SU-DHL-6 (cell line): ENCODE results near the gene NT5C2.
"Not testable (repeated sequence)": the region's sequence is repeated elsewhere in the genome, so short reads cannot be mapped to it uniquely, and the experiment has no call there.

Source experiments
- H2AFZ ChIP-seq: fragments of 200-600 bp; sonication (generic); 2 replicates; pipeline ENCODE4 v1.6.1; 2014; ENCODE audit warnings: low read depth, mild to moderate bottlenecking, moderate library complexity, mixed read lengths, antibody characterized with exemption, low read length; ENCODE audit not compliant: severe bottlenecking
- H3F3A ChIP-seq: fragments of 200-600 bp; shearing (Covaris generic); 2 replicates; pipeline ENCODE4 v1.6.0; 2016; ENCODE audit warnings: antibody characterized with exemption, mild to moderate bottlenecking; ENCODE audit not compliant: insufficient read depth
- H3K27ac ChIP-seq: fragments of 200-600 bp; sonication (generic); 2 replicates; pipeline ENCODE4 v1.5.1; 2016; ENCODE audit warnings: low read depth, mild to moderate bottlenecking, low read length, moderate library complexity, mixed read lengths
- H3K27me3 ChIP-seq: fragments of 200-600 bp; sonication (generic), shearing (Covaris generic); 2 replicates; pipeline ENCODE4 v1.6.0; 2014; ENCODE audit warnings: mild to moderate bottlenecking, low read length
- H3K36me3 ChIP-seq: fragments of 200-600 bp; sonication (generic); 2 replicates; pipeline ENCODE4 v1.6.1; 2014; ENCODE audit warnings: mild to moderate bottlenecking, low read length, mixed read lengths
- H3K4me2 ChIP-seq: fragments of 300-600, 200-600 bp; shearing (Covaris generic), sonication (generic); 2 replicates; pipeline ENCODE4 v1.6.0; 2014; ENCODE audit warnings: low read length, low read depth, mild to moderate bottlenecking; ENCODE audit not compliant: poor library complexity, severe bottlenecking
- H3K4me3 ChIP-seq: fragments of 200-600 bp; sonication (generic); 2 replicates; pipeline ENCODE4 v1.5.1; 2014; ENCODE audit warnings: antibody characterized with exemption, low read length, mild to moderate bottlenecking, mixed read lengths; ENCODE audit not compliant: insufficient read depth, poor library complexity, severe bottlenecking
- H3K79me2 ChIP-seq: fragments of 200-600 bp; sonication (generic); 2 replicates; pipeline ENCODE4 v1.6.1; 2014; ENCODE audit warnings: mild to moderate bottlenecking, low read length, moderate library complexity; ENCODE audit not compliant: insufficient read depth
- H3K9ac ChIP-seq: fragments of 200-600 bp; sonication (generic); 2 replicates; pipeline ENCODE4 v1.7.0; 2014; ENCODE audit warnings: mild to moderate bottlenecking, low read length
- H3K9me2 ChIP-seq: fragments of 200-600 bp; sonication (generic); replicated peaks from 2 replicates; pipeline ENCODE4 v1.6.1; 2014; ENCODE audit warnings: low read length; ENCODE audit not compliant: insufficient read depth
- H3K9me3 ChIP-seq: fragments of 200-600 bp; sonication (generic); 2 replicates; pipeline ENCODE4 v1.6.1; 2014; ENCODE audit warnings: low read length, mixed read lengths; ENCODE audit not compliant: insufficient read depth
- H4K20me1 ChIP-seq: fragments of 200-600 bp; sonication (generic); 2 replicates; pipeline ENCODE4 v1.6.1; 2014; ENCODE audit warnings: low read depth, mild to moderate bottlenecking, antibody characterized with exemption, low read length, moderate library complexity, mixed read lengths
- EZH2phosphoT487 ChIP-seq: fragments of 200-600 bp; sonication (generic), shearing (Covaris generic); conservative IDR thresholded peaks from 2 replicates; pipeline ENCODE4 v1.6.1; 2018; ENCODE audit warnings: mild to moderate bottlenecking, antibody characterized with exemption, low read length, moderate library complexity, mixed read lengths
- TF ChIP-seq, protein P1 (sequence below): fragments of 200-600 bp; sonication (generic); IDR thresholded peaks from one replicate; pipeline ENCODE4 v1.5.1; 2017; ENCODE audit warnings: antibody characterized with exemption, mild to moderate bottlenecking, low read length, moderate library complexity; ENCODE audit not compliant: insufficient read depth, poor library complexity, severe bottlenecking

The NT5C2 gene

DNA sequence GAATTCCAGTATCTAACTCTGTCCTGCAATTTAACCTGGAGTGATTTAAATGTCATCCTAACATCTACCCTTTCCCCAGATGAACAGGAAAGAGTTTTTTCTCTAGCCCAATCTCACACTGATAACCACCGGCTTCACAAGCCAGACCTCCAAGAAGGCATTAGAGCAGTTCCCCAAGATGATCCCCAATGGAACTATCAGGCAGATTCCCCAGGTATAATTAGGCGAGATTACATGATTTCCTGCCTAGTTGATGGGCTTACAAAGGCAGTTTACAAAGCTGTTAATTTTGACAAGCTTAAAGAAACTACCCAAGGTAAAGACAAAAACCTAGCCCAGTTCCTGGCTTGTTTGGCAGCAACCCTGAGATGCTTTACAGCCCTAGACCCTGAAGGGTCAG is 14.1 kb upstream of the NT5C2 start:
- TF ChIP-seq, protein P1, sequence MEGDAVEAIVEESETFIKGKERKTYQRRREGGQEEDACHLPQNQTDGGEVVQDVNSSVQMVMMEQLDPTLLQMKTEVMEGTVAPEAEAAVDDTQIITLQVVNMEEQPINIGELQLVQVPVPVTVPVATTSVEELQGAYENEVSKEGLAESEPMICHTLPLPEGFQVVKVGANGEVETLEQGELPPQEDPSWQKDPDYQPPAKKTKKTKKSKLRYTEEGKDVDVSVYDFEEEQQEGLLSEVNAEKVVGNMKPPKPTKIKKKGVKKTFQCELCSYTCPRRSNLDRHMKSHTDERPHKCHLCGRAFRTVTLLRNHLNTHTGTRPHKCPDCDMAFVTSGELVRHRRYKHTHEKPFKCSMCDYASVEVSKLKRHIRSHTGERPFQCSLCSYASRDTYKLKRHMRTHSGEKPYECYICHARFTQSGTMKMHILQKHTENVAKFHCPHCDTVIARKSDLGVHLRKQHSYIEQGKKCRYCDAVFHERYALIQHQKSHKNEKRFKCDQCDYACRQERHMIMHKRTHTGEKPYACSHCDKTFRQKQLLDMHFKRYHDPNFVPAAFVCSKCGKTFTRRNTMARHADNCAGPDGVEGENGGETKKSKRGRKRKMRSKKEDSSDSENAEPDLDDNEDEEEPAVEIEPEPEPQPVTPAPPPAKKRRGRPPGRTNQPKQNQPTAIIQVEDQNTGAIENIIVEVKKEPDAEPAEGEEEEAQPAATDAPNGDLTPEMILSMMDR = no peak
- TF ChIP-seq EZH2phosphoT487 = no peak
- Histone ChIP-seq H3K9me3 (no peaks in the 10 kb centered on the region; the same call in 1 of the 2 replicates), H3K4me3 (no peak overlapping the region), H3K27ac (no peak overlapping the region), H3K4me2 (no peak overlapping the region), H3K9ac (no peak overlapping the region), H3K9me2 (no peaks in the 10 kb centered on the region), H3F3A (no peaks in the 10 kb centered on the region), H3K79me2 (no peaks in the 10 kb centered on the region), H3K27me3 (no peaks in the 10 kb centered on the region), H4K20me1 (no peaks in the 10 kb centered on the region), H3K36me3 (no peaks in the 10 kb centered on the region), H2AFZ (no peak overlapping the region)

DNA sequence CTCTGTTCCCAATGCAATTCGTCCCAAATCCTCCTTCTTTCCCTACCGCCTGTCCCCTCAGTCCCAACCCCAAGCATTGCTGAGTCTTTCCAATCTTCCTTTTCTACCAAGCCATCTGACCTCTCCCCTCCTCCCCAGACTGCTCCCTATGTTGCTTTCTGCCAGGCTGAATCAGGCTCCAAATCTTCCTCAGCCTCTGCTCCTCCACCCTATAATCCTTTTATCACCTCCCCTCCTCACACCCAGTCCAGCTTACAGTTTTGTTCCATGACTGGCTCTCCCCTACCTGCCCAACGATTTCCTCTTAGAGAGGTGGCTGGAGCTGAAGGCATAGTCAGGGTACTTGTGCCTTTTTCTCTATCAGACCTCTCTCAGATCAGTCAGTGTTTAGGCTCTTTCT is 13.6 kb upstream of the NT5C2 start:
- not testable (repeated sequence) for H3K27me3 ChIP-seq, H3K4me2 ChIP-seq, H3K36me3 ChIP-seq, H3K4me3 ChIP-seq, H3K27ac ChIP-seq, H3K9me3 ChIP-seq, H3K79me2 ChIP-seq, H2AFZ ChIP-seq, H3K9me2 ChIP-seq, H3K9ac ChIP-seq, H4K20me1 ChIP-seq, H3F3A ChIP-seq

DNA sequence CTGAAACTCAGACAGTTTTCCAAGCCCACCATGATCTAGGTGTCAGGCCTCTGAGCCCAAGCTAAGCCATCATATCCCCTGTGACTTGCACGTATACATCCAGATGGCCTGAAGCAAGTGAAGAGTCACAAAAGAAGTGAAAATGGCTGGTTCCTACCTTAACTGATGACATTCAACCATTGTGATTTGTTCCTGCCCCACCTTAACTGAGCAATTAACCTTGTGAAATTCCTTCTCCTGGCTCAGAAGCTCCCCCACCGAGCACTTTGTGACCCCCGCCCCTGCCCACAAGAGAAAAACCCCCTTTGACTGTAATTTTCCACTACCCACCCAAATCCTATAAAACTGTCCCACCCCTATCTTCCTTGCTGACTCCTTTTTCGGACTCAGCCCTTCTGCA is 12.3 kb upstream of the NT5C2 start:
- H3K79me2 ChIP-seq, H3K4me3 ChIP-seq, H3K4me2 ChIP-seq, H4K20me1 ChIP-seq, H3K36me3 ChIP-seq, H3K27me3 ChIP-seq, H3F3A ChIP-seq, H2AFZ ChIP-seq, H3K9me2 ChIP-seq, H3K27ac ChIP-seq, H3K9ac ChIP-seq, H3K9me3 ChIP-seq: not testable (repeated sequence)

DNA sequence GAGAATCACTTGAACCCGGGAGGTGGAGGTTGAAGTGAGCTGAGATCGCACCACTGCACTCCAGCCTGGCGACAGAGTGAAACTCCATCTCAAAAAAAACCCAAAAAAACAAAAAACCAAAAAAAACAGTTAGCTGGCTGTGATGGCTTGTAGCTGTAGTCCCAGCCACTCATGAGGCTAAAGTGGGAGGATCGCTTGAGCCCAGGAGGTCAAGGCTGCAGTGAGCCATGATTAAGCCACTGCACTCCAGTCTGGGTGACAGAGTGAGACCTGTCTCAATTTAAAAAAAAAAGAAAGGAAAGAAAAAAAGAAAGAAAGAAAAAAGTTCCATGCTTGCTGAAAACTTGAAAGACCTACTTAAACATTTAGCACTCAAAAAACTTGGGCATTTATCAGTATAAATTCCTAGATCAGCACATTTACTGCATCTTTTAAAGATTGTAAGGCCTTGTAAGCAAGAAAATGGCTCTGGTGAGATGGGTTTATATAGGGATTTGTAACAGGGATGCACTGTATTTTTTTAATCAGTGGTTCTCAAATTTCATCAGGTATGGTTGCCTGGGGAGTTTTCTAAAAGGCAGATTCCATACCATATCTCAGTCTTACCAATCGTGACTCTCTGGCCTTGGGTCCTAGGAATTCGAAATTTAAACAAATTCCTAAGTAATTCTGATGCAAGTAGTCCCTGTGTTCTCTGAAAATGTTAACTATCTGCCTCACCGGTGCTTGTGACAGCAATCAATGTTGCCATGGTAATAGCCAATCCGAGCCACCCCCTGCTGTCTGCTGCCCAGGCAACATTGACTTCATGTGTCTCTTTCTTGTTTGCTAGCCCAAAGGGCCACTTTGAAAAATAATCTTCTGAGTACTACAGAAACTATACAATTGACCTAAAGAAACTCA is 11.5 kb upstream of the NT5C2 start:
- Histone ChIP-seq H3K79me2 (no peaks in the 10 kb centered on the region), H3K9me2 (no peaks in the 10 kb centered on the region), H3K36me3 (no peaks in the 10 kb centered on the region), H3K4me3 (no peak overlapping the region), H3K9me3 (no peaks in the 10 kb centered on the region; the same call in 1 of the 2 replicates), H2AFZ (no peak overlapping the region), H3K9ac (no peak overlapping the region), H3K27me3 (no peaks in the 10 kb centered on the region), H3K27ac (no peak overlapping the region), H4K20me1 (no peaks in the 10 kb centered on the region), H3F3A (no peaks in the 10 kb centered on the region), H3K4me2 (no peak overlapping the region)
- no peak for TF ChIP-seq EZH2phosphoT487
- TF ChIP-seq, protein P1 = no peak
